Tibial artery (tissue), 4 donors: Measurements from ENCODE around the gene TMEM125.

Source experiments
- DNase-seq, 2 donors: peaks; one replicate each; pipeline ENCODE4 v3.0.0-alpha.2; 2019
- H3K27ac ChIP-seq, 2 donors: fragments of 200-600 bp; sonication (generic) in 1 of 2; 1 replicate in 1 of 2; 2 replicates in 1 of 2; pipeline ENCODE4 v1.5.1; 2018 to 2019; ENCODE audit warnings: mild to moderate bottlenecking in 1 of 2
- H3K27me3 ChIP-seq, 2 donors: fragments of 200-600 bp; sonication (generic) in 1 of 2; one replicate each; pipeline versions ENCODE4 v1.5.1 to v1.6.0; 2016 to 2019
- H3K36me3 ChIP-seq, 3 donors: fragments of 200-600 bp; sonication (generic) in 2 of 3; one replicate each; pipeline ENCODE4 v1.5.1; 2016 to 2019; ENCODE audit warnings: mild to moderate bottlenecking in 2 of 3
- H3K4me1 ChIP-seq, 4 donors: fragments of 200-600 bp; sonication (generic) in 2 of 4; 1 replicate in 3 of 4; 2 replicates in 1 of 4; pipeline ENCODE4 v1.5.1; 2016 to 2019
- H3K4me3 ChIP-seq, 2 donors: fragments of 200-600 bp; sonication (generic) in 1 of 2; 1 replicate in 1 of 2; 2 replicates in 1 of 2; pipeline ENCODE4 v1.5.1; 2018 to 2019; ENCODE audit warnings: mild to moderate bottlenecking in 2 of 2
- H3K9me3 ChIP-seq, 3 donors: fragments of 200-600 bp; sonication (generic) in 1 of 3; one replicate each; pipeline ENCODE4 v1.5.1; 2016 to 2019
- CTCF ChIP-seq, 2 experiments: fragments of 200-600 bp in 1 of 2; fragments of 450-650 bp in 1 of 2; IDR thresholded peaks; one replicate each; pipeline ENCODE4 v1.5.1; 2017 to 2019; ENCODE audit warnings: antibody characterized with exemption in 2 of 2, mild to moderate bottlenecking in 1 of 2, moderate library complexity in 1 of 2
- intact Hi-C: fragments of 100-400 bp; cut with DNase I; formaldehyde crosslinking; loops from one replicate; pipeline ENCODE4 v1.15.0; 2023; ENCODE audit warnings: low total_unique reads

Gene TMEM125

GRCh38 chr1:43286533-43286932 is 16.8 kb downstream of the TMEM125 start:
- no peak for TF ChIP-seq CTCF (IDR thresholded peaks at IDR 0.05)
- Histone ChIP-seq H3K4me1 (no peaks in the 10 kb centered on the region), H3K4me3 (no peak overlapping the region), H3K27ac (no peak overlapping the region), H3K9me3 (no peaks in the 10 kb centered on the region), H3K36me3 (no peaks in the 10 kb centered on the region), H3K27me3 (peaks cover 0 to 10% of the 10 kb centered on the region in 2 donors)
- DNase-seq = no peak
- intact Hi-C loops = no loop called here

GRCh38 chr1:43288058-43288784 is 18.4 kb downstream of the TMEM125 start:
- DNase-seq = no peak
- no peaks in the 10 kb centered on the region for H3K9me3 ChIP-seq
- H3K27ac ChIP-seq = no peak overlapping the region
- TF ChIP-seq CTCF (IDR thresholded peaks at IDR 0.05) = no peak
- H3K36me3 ChIP-seq = no peaks in the 10 kb centered on the region
- H3K27me3 ChIP-seq = peaks cover 0 to 10% of the 10 kb centered on the region in 2 donors
- no peaks in the 10 kb centered on the region for H3K4me1 ChIP-seq
- intact Hi-C loops = no loop called here
- H3K4me3 ChIP-seq = no peak overlapping the region

GRCh38 chr1:43288785-43289706 is 19.3 kb downstream of the TMEM125 start:
- TF ChIP-seq CTCF (IDR thresholded peaks at IDR 0.05) = no peak
- Histone ChIP-seq H3K4me3 (no peak overlapping the region), H3K36me3 (no peaks in the 10 kb centered on the region), H3K4me1 (peaks cover 0 to 2% (median 0%) of the 10 kb centered on the region in 4 donors), H3K27me3 (peaks cover 0 to 10% of the 10 kb centered on the region in 2 donors), H3K27ac (no peak overlapping the region), H3K9me3 (no peaks in the 10 kb centered on the region)
- intact Hi-C loops = no loop called here
- DNase-seq = no peak

GRCh38 chr1:43292216-43292615 is 22.4 kb downstream of the TMEM125 start:
- Histone ChIP-seq H3K9me3 (no peaks in the 10 kb centered on the region), H3K27ac (no peak overlapping the region), H3K4me1 (peaks cover 0 to 28% (median 17%) of the 10 kb centered on the region in 4 donors), H3K36me3 (no peaks in the 10 kb centered on the region), H3K27me3 (no peaks in the 10 kb centered on the region), H3K4me3 (no peak overlapping the region)
- TF ChIP-seq CTCF (IDR thresholded peaks at IDR 0.05) = no peak
- no peak for DNase-seq
- intact Hi-C loops = no loop called here

GRCh38 chr1:43292679-43293078 is 22.9 kb downstream of the TMEM125 start:
- no peak overlapping the region for H3K4me3 ChIP-seq
- H3K36me3 ChIP-seq = no peaks in the 10 kb centered on the region
- DNase-seq = no peak
- H3K27me3 ChIP-seq = no peaks in the 10 kb centered on the region
- H3K4me1 ChIP-seq = peaks cover 0 to 28% (median 17%) of the 10 kb centered on the region in 4 donors
- intact Hi-C loops = no loop called here
- no peak for TF ChIP-seq CTCF (IDR thresholded peaks at IDR 0.05)
- no peak overlapping the region for H3K27ac ChIP-seq
- H3K9me3 ChIP-seq = no peaks in the 10 kb centered on the region
